WTC11 (cell line): Measurements from ENCODE around the gene TTC38. TPM values are rescaled to one million over a fixed set of nuclear protein-coding genes. Genes with fewer than 3 reads are reported as not detected.

Experiments
- ATAC-seq: fragments of 200-7000 bp; cut with Tn5 transposase; 2 replicates; pipeline ENCODE4 v1.10.0; 2021; ENCODE audit warnings: mild to moderate bottlenecking, moderate library complexity
- CTCF ChIA-PET: fragments of 300-600 bp; sonication (Branson Sonifier 250); formaldehyde crosslinking; loops from one replicate; lab custom pipeline; 2021; ENCODE audit warnings: antibody characterized with exemption; lab: Charles Lee
- POLR2A ChIA-PET: fragments of 350-600 bp; sonication (Branson Sonifier 250); formaldehyde crosslinking; loops from one replicate; lab custom pipeline; 2021; ENCODE audit warnings: antibody characterized with exemption; lab: Charles Lee
- DNase-seq: peaks from one replicate; pipeline ENCODE4 v3.0.0; 2021; ENCODE audit warnings: low spot score
- H3K27ac Mint-ChIP-seq: 2 replicates; pipeline ENCODE4 v1.8.0; 2021; ENCODE audit warnings: mixed read lengths
- H3K27me3 Mint-ChIP-seq: 2 replicates; pipeline ENCODE4 v1.8.0; 2021; ENCODE audit warnings: low read depth, mild to moderate bottlenecking, moderate library complexity, mixed read lengths
- H3K36me3 Mint-ChIP-seq: 2 replicates; pipeline ENCODE4 v1.8.0; 2021; ENCODE audit warnings: mixed read lengths
- H3K4me1 Mint-ChIP-seq: 2 replicates; pipeline ENCODE4 v1.8.0; 2022; ENCODE audit warnings: mixed read lengths
- H3K4me3 Mint-ChIP-seq: 2 replicates; pipeline ENCODE4 v1.8.0; 2021; ENCODE audit warnings: mild to moderate bottlenecking, moderate library complexity, mixed read lengths
- H3K9me3 Mint-ChIP-seq: 2 replicates; pipeline ENCODE4 v1.8.0; 2021; ENCODE audit warnings: mixed read lengths
- ARID4B ChIP-seq: sonication (generic); formaldehyde crosslinking; IDR thresholded peaks from 2 replicates; pipeline ENCODE4 v1.8.0; 2023; ENCODE audit warnings: missing genetic modification reagents, mild to moderate bottlenecking, borderline replicate concordance
- ELF4 ChIP-seq: sonication (generic); formaldehyde crosslinking; IDR thresholded peaks from 2 replicates; pipeline ENCODE4 v1.8.1; 2022; ENCODE audit warnings: low read depth, mild to moderate bottlenecking, moderate library complexity, missing genetic modification reagents
- EMX1 ChIP-seq: fragments of 250-450 bp; sonication (Bioruptor Pico); IDR thresholded peaks from 2 replicates; pipeline ENCODE4 v1.8.0; 2021; ENCODE audit warnings: mild to moderate bottlenecking
- HMGXB4 ChIP-seq: sonication (generic); formaldehyde crosslinking; IDR thresholded peaks from 2 replicates; pipeline ENCODE4 v1.8.1; 2023; ENCODE audit warnings: mild to moderate bottlenecking, moderate library complexity, missing genetic modification reagents
- NFATC4 ChIP-seq: fragments of 250-450 bp; sonication (Bioruptor Pico); IDR thresholded peaks from 2 replicates; pipeline ENCODE4 v1.9.0; 2021; ENCODE audit warnings: mild to moderate bottlenecking
- SOX15 ChIP-seq: fragments of 250-450 bp; sonication (Bioruptor Pico); IDR thresholded peaks from 2 replicates; pipeline ENCODE4 v1.9.0; 2021; ENCODE audit warnings: mild to moderate bottlenecking
- TEAD1 ChIP-seq: sonication (generic); formaldehyde crosslinking; IDR thresholded peaks from 2 replicates; pipeline ENCODE4 v1.8.0; 2022; ENCODE audit warnings: mild to moderate bottlenecking, missing genetic modification reagents
- TP53 ChIP-seq: sonication (generic); formaldehyde crosslinking; IDR thresholded peaks from 2 replicates; pipeline ENCODE4 v1.8.1; 2023; ENCODE audit warnings: mild to moderate bottlenecking, missing genetic modification reagents
- ZNF396 ChIP-seq: fragments of 250-450 bp; sonication (Bioruptor Pico); IDR thresholded peaks from 2 replicates; pipeline ENCODE4 v1.8.0; 2021; ENCODE audit warnings: mild to moderate bottlenecking, moderate library complexity, borderline replicate concordance
- total RNA-seq: library from RNA; stranded (reverse); gene quantifications from 3 replicates; pipeline ENCODE4 v1.2.3, GENCODE V29; 2021
- TF ChIP-seq, protein P1 (sequence below): fragments of 250-450 bp; sonication (Bioruptor Pico); IDR thresholded peaks from 2 replicates; pipeline ENCODE4 v1.9.0; 2021; ENCODE audit warnings: moderate library complexity, mild to moderate bottlenecking, inconsistent platforms, borderline replicate concordance
- TF ChIP-seq, protein P2 (sequence below): sonication (generic); formaldehyde crosslinking; IDR thresholded peaks from 2 replicates; pipeline ENCODE4 v1.8.1; 2023; ENCODE audit warnings: mild to moderate bottlenecking, missing genetic modification reagents, moderate library complexity
- TF ChIP-seq, protein P3 (sequence below): fragments of 250-450 bp; sonication (Bioruptor Pico); conservative IDR thresholded peaks from 2 replicates; pipeline ENCODE4 v1.9.0; 2021; ENCODE audit warnings: mild to moderate bottlenecking
- TF ChIP-seq, protein P4 (sequence below): sonication (generic); formaldehyde crosslinking; IDR thresholded peaks from 2 replicates; pipeline ENCODE4 v1.8.0; 2022; ENCODE audit warnings: mild to moderate bottlenecking, missing genetic modification reagents

Gene TTC38
- total RNA-seq, 1 experiment from 2014 or later: 20.7 TPM

- TF ChIP-seq SOX15 (CRISPR knock-in tag) (no peak), EMX1 (CRISPR knock-in tag) (no peak), ELF4 (CRISPR knock-in tag) (no peak), ARID4B (CRISPR knock-in tag) (no peak), ZNF396 (CRISPR knock-in tag) (no peak), HMGXB4 (CRISPR knock-in tag) (no peak)
- TF ChIP-seq, protein P1, sequence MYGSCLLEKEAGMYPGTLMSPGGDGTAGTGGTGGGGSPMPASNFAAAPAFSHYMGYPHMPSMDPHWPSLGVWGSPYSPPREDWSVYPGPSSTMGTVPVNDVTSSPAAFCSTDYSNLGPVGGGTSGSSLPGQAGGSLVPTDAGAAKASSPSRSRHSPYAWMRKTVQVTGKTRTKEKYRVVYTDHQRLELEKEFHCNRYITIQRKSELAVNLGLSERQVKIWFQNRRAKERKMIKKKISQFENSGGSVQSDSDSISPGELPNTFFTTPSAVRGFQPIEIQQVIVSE (CRISPR knock-in tag): no peak
- TF ChIP-seq, protein P2, sequence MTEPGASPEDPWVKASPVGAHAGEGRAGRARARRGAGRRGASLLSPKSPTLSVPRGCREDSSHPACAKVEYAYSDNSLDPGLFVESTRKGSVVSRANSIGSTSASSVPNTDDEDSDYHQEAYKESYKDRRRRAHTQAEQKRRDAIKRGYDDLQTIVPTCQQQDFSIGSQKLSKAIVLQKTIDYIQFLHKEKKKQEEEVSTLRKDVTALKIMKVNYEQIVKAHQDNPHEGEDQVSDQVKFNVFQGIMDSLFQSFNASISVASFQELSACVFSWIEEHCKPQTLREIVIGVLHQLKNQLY (CRISPR knock-in tag): no peak
These were observed 55.4 kb downstream of the TTC38 start (continued) for GRCh38 chr22:46323162-46323561.

DNA sequence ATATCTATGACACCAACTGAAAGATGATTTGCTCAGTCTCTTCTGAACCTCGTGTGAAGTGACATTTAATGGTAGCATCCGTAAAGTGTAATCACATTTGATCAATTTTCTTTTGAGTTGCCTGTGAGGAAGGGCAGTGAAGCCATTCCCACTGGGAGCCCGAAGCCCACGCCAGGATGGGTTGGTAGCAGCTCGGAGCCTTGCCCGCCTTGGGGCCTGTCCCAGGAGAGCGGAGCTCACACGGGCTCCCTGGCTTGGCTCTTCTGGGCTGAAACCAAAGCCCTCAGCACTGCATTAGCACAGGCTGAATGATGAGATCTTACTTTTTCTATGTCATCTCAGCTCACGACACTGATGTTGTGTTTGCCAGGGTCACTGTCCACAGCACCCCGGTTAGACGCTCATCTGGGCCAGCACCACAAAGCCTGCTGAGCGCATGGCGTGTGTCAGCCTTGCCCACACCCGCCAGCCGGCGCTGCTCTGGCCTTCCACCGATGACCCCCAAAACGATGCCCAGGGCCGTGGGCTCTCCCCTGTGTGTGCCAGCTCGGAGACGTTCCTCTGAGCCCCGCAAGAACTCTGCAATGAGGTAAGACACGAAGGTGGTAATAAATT, 58.4 kb downstream of the TTC38 start:
- Mint-ChIP-seq H3K4me1 (no peaks in the 10 kb centered on the region), H3K36me3 (peaks cover 50% of the 10 kb centered on the region), H3K27ac (no peak overlapping the region), H3K9me3 (no peaks in the 10 kb centered on the region), H3K27me3 (no peaks in the 10 kb centered on the region), H3K4me3 (no peak overlapping the region)
- TF ChIP-seq TEAD1 (CRISPR knock-in tag): no peak
- TF ChIP-seq, protein P3, sequence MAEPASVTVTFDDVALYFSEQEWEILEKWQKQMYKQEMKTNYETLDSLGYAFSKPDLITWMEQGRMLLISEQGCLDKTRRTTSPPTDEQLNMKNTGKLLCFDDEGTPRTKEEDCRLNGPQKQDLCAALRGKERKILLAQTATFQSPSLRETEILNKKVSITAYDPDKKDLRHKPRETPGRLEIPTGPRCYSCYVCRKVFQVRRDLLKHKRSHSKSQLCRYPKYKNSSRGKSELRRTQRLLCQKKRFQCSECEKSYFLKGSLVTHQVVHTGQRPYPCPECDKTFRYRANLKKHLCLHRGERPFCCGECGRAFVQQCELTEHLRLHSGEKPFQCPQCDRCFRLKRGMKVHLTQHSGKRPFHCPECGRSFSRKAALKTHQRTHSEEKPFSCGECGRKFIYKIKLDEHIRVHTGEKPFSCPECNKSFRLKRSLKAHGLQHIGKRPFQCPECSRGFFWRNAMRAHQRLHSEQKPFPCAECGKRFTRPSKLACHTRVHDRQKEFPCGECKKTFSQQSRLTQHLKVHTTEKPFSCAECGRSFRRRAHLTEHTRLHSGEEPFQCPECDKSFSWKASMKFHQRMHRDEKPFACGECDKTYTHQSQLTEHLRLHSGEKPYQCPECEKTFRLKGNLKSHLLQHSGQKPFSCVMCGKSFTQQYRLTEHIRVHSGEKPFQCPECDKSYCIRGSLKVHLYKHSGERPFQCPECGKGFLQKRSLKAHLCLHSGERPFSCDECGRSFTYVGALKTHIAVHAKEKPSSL (CRISPR knock-in tag): no peak
- TF ChIP-seq NFATC4 (CRISPR knock-in tag): no peak
- TF ChIP-seq TP53 (CRISPR knock-in tag): no peak
- TF ChIP-seq, protein P4, sequence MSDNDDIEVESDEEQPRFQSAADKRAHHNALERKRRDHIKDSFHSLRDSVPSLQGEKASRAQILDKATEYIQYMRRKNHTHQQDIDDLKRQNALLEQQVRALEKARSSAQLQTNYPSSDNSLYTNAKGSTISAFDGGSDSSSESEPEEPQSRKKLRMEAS (CRISPR knock-in tag): no peak
- ChIA-PET CTCF (interaction anchor here (1.3 kb wide), 1 partner anchor 207 kb away, joined by 3 read pairs; no protein-coding TSS in a partner anchor), POLR2A (no interaction called here)
- no peak for ATAC-seq
- DNase-seq: no peak
